ENCODE measurements around the gene ACOXL.

The ACOXL gene

GRCh38 chr2:110860630-110861029 is 128.3 kb downstream of the ACOXL start:
- DNase-seq: no peak

GRCh38 chr2:110861616-110862260 is 129.4 kb downstream of the ACOXL start:
- no peak for DNase-seq

GRCh38 chr2:110863726-110864125 is 131.4 kb downstream of the ACOXL start:
- no peak for DNase-seq

GRCh38 chr2:110864176-110864575 is 131.8 kb downstream of the ACOXL start:
- no peak for DNase-seq

GRCh38 chr2:110864731-110865130 is 132.4 kb downstream of the ACOXL start:
- DNase-seq: no peak

- peak; percentile 20 for DNase-seq
Observed at GRCh38 chr2:110865188-110865587, 132.8 kb downstream of the ACOXL start.

- no peak for DNase-seq
Observed at GRCh38 chr2:110866045-110866444, 133.7 kb downstream of the ACOXL start.

- no peak for DNase-seq
Observed at GRCh38 chr2:110866466-110866865, 134.1 kb downstream of the ACOXL start.

- no peak for DNase-seq
Observed at GRCh38 chr2:110867078-110867477, 134.7 kb downstream of the ACOXL start.

- DNase-seq: no peak
Observed at GRCh38 chr2:110868971-110869370, 136.6 kb downstream of the ACOXL start.

- no peak for DNase-seq
Observed at GRCh38 chr2:110869472-110870446, 137.4 kb downstream of the ACOXL start.

GRCh38 chr2:110870545-110870944 is 138.2 kb downstream of the ACOXL start:
- DNase-seq: no peak

- no peak for DNase-seq
Observed at GRCh38 chr2:110871637-110872036, 139.3 kb downstream of the ACOXL start.

- no peak for DNase-seq
Observed at GRCh38 chr2:110872521-110872920, 140.1 kb downstream of the ACOXL start.

- no peak for DNase-seq
Observed at GRCh38 chr2:110873056-110873502, 140.7 kb downstream of the ACOXL start.

- no peak for DNase-seq
Observed at GRCh38 chr2:110873597-110874452, 141.5 kb downstream of the ACOXL start.

GRCh38 chr2:110874453-110875383 is 142.3 kb downstream of the ACOXL start:
- no peak for DNase-seq

GRCh38 chr2:110875384-110875725 is 143.0 kb downstream of the ACOXL start:
- DNase-seq: no peak

- no peak for DNase-seq
Observed at GRCh38 chr2:110876167-110876999, 144.0 kb downstream of the ACOXL start.

GRCh38 chr2:110877031-110877827 is 144.9 kb downstream of the ACOXL start:
- DNase-seq: no peak
